Activated naive CD8-positive, alpha-beta T cell treated with anti-CD3 and anti-CD28 coated beads, Interleukin-2, amount 50 U/mL, for 24 hours (primary cell): ENCODE results near the gene ETS1.

ENCODE experiments used
- ATAC-seq: fragments of 150-1000 bp; cut with Tn5 transposase; one replicate; pipeline ENCODE4 v1.10.0; 2021
- DNase-seq: peaks from one replicate; pipeline ENCODE4 v3.0.0; 2021
- H3K27ac Mint-ChIP-seq: one replicate; pipeline ENCODE4 v1.8.0; 2021; ENCODE audit warnings: mild to moderate bottlenecking, mixed read lengths
- H3K27me3 Mint-ChIP-seq: one replicate; pipeline ENCODE4 v1.8.0; 2021; ENCODE audit warnings: mixed read lengths
- H3K36me3 Mint-ChIP-seq: one replicate; pipeline ENCODE4 v1.8.0; 2021; ENCODE audit warnings: low read depth, mixed read lengths
- H3K4me1 Mint-ChIP-seq: one replicate; pipeline ENCODE4 v1.8.0; 2021; ENCODE audit warnings: mixed read lengths
- H3K4me3 Mint-ChIP-seq: one replicate; pipeline ENCODE4 v1.8.0; 2021; ENCODE audit warnings: mild to moderate bottlenecking, moderate library complexity, mixed read lengths
- H3K9me3 Mint-ChIP-seq: one replicate; pipeline ENCODE4 v1.8.0; 2021; ENCODE audit warnings: mixed read lengths

Gene ETS1

DNA sequence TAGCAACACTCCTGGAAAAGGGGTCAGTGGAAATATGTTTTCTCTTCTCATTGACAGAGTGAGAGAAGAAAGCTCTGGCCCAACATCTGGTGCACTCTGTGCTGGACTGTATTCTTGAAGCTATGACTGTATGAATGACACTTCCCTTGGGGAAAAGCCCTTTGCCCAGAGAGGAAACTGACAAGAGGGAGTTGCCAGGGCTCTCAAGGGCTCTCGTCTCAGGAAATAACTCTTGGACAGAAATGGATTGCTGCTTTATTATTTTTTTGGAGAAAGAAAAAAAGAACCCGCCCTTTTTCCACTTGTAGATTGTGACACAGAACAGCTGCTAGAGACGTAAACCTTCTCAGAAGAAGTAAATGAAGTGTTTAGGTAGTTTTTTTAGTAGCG is 11.4 kb downstream of the ETS1 start:
- no peak for DNase-seq
- Mint-ChIP-seq H3K27me3 (no peaks in the 10 kb centered on the region), H3K36me3 (no peaks in the 10 kb centered on the region), H3K4me3 (no peak overlapping the region), H3K9me3 (no peaks in the 10 kb centered on the region), H3K27ac (no peak overlapping the region), H3K4me1 (peaks cover 59% of the 10 kb centered on the region)
- no peak for ATAC-seq

DNA sequence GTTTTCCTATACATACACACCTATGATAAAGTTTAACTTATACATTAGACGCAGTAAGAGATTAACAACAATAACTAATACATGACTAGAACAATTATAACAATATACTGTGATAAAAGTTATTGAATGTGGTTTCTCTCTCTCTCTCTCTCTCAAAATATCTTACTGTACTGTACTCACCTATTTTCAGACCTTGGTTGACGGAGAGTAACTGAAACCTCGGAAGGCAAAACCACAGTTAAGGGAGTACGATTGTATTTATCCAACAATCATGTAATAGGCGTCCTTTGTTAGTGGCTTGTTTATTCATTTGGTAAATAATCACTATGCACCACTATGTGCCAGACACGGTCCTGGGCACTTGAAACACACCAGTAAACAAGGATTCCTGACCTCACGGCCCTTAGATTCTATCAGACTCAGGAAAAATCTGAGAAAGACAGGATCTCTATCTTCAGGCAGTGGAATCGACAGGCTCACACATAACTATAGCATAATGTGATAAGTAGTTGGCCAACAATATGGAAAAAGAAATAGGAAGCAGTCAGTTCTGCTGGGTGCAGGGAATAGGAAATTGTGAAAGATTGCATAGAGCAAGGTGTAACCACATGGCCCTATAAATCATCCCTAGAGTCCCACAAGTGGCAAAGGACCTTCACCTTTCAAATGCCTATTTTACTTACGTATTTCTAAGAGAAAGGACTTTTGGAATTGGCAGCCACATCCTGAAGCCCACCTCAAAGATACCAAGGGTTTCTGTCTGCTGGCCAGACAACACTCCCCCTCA is 12.0 kb downstream of the ETS1 start:
- DNase-seq (no peak), ATAC-seq (no peak)
- H3K27ac Mint-ChIP-seq, result peak overlapping the region; percentile 26
- H3K27me3 Mint-ChIP-seq, result no peaks in the 10 kb centered on the region
- peaks cover 53% of the 10 kb centered on the region for H3K4me1 Mint-ChIP-seq
- no peaks in the 10 kb centered on the region for H3K9me3 Mint-ChIP-seq
- no peaks in the 10 kb centered on the region for H3K36me3 Mint-ChIP-seq
- no peak overlapping the region for H3K4me3 Mint-ChIP-seq

DNA sequence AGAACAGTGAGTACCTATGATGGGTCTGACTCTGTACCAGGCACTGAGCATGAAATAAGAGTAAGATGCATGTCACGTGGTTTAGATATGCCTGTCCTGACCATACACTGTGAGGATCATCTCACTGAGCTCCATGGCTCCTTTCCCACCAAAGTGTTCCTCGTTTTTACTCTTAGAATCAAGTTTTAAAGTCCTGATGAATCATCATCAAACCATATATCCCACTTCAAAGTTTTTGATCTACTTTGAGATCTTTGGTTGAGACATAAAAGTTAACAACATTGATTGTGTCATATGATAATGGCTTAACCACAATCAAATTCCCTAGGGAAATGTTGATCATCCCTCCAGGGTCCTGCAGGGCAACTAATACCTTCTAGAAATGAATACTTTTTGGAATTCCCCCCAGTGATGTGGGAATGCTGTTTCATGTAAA is 12.8 kb downstream of the ETS1 start:
- Mint-ChIP-seq H3K27me3 (no peaks in the 10 kb centered on the region), H3K4me3 (no peak overlapping the region), H3K27ac (peak overlapping the region; percentile 26), H3K36me3 (no peaks in the 10 kb centered on the region), H3K4me1 (peaks cover 47% of the 10 kb centered on the region), H3K9me3 (no peaks in the 10 kb centered on the region)
- DNase-seq (no peak), ATAC-seq (peak; percentile 78)

DNA sequence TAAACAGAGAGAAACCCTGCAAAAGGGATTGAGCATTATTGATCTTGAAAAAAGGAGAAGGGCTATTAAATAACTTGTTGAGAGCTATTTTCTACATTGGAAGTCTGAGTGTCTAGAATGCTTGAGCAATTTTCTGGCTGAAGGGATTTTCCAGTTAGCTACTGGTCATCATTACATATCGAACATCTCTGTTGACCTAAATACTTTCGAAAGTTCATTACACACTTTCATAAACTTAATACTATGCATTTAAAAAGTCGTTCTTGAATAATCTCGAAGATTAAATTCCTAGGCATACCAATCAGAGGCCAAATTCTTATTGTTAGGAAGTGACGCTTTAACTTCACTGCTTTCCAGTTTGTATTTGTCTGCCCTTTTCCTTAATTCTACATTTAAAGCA is 13.7 kb downstream of the ETS1 start:
- DNase-seq (no peak), ATAC-seq (no peak)
- peaks cover 46% of the 10 kb centered on the region for H3K4me1 Mint-ChIP-seq
- no peaks in the 10 kb centered on the region for H3K27me3 Mint-ChIP-seq
- no peak overlapping the region for H3K4me3 Mint-ChIP-seq
- no peak overlapping the region for H3K27ac Mint-ChIP-seq
- H3K36me3 Mint-ChIP-seq, result no peaks in the 10 kb centered on the region
- no peaks in the 10 kb centered on the region for H3K9me3 Mint-ChIP-seq

DNA sequence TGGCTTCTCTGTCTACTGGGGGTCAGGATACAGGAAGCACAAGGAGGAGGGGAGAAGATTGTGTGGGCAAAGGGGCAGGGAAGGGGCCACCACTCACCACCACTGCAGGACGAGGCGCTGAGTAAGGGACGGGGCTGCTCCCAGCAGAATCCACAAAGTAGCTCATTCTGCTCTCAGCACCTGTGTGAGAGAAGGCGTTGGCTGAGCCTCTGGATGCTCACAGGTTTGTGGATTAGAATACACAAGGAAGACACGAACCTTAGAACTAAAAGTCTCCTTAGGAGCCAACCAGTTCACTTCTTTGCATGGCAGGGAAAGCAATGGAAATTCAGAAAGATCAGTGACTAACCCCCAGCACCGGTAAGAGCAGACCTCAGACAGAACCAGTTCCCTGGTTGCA is 14.4 kb downstream of the ETS1 start:
- no peaks in the 10 kb centered on the region for H3K9me3 Mint-ChIP-seq
- no peaks in the 10 kb centered on the region for H3K36me3 Mint-ChIP-seq
- no peak for ATAC-seq
- no peak overlapping the region for H3K27ac Mint-ChIP-seq
- peaks cover 53% of the 10 kb centered on the region for H3K4me1 Mint-ChIP-seq
- no peak overlapping the region for H3K4me3 Mint-ChIP-seq
- DNase-seq, result no peak
- H3K27me3 Mint-ChIP-seq, result no peaks in the 10 kb centered on the region

DNA sequence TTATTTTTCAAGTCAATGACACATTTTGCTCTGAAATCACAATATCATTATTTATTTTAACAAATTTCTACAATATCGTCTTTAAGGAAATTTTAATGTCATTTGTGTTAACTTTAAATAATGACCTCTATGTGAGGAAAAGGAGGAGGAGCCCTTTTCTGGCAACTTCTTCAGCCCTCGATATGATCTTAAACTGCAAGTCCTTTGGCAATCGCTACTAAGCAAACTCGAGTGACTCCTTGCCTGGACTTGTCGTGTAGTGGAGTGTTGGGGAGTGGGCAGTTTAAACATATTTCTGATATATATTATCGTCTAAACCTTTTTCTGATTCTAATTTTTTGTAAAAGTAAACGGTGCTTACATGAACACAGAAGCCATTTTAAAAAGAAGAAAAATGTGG is 16.7 kb downstream of the ETS1 start:
- DNase-seq (no peak), ATAC-seq (no peak)
- Mint-ChIP-seq H3K4me1 (peaks cover 48% of the 10 kb centered on the region), H3K27me3 (no peaks in the 10 kb centered on the region), H3K36me3 (no peaks in the 10 kb centered on the region), H3K27ac (no peak overlapping the region), H3K9me3 (no peaks in the 10 kb centered on the region), H3K4me3 (no peak overlapping the region)

DNA sequence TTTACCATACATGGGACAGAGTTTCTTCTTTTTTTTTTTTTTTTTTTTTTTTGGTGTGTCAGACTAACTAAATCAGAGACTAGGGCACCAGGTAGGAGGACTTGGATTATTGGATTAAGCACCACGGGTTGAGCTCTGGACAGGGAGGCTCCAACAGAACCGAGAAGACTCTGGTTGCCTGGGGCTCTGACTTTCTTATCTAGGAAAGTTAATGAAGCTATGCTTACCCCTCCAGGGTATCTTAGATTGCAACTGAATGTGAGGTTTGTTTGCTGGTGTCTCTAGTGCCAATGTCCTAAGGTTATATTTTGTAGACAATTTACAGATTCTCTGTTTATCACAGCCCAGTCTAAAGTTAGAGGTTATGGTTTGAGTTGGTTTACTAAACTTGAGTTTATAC is 18.1 kb downstream of the ETS1 start:
- Mint-ChIP-seq H3K4me1 (peaks cover 35% of the 10 kb centered on the region), H3K9me3 (no peaks in the 10 kb centered on the region), H3K36me3 (no peaks in the 10 kb centered on the region), H3K27me3 (no peaks in the 10 kb centered on the region), H3K27ac (no peak overlapping the region), H3K4me3 (no peak overlapping the region)
- ATAC-seq (no peak), DNase-seq (no peak)

DNA sequence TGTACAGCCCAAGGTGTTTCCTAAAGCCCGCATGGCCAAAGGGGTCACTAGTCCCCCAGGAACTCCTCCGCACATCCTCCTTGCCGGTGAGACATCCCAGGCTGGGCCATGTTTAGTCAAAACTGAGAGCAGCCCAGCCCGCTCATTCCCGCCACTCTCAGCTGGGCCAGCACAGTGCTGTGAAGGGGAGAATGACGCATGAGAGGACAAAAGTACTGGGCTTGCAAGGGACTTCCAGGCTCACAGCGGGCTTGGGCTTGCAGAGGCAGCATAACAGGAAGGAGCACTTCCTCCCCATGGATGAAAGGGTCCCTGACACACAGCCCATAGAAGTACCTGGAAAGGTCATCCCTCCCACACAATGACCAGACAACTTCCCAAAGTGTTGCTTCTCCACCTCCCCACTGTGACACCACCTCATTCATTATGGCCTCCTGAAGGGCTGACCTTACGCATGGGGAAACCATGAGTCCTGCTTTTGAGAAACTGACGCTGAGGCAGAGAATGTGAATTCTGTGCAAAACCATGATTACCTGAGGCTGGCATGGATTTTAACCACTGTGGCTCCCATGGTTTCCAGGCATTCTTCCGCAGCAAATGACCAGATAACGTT is 19.1 kb downstream of the ETS1 start:
- H3K4me3 Mint-ChIP-seq, result no peak overlapping the region
- peak; percentile 86 for ATAC-seq
- peak overlapping the region; percentile 28 for H3K27ac Mint-ChIP-seq

DNA sequence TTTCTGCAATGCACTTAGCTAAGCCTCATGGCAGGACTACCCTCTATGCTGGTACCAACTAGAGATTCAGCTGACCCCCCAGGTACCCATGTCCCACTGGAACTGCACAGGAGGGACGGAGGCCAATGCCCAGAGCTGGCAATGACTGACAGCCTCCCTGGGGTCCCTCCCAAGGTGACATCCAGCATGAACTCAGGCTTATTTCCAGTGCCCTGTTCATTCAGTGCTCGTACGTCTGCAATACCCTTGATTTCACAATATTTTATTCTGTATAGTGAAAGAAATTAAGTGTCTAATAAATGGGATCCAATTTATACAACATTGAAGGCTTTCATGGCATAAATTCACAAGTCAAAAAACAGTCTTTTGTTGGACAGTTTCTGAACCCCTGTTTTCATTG is 20.2 kb downstream of the ETS1 start:
- Mint-ChIP-seq H3K4me1 (peaks cover 34% of the 10 kb centered on the region), H3K4me3 (no peak overlapping the region), H3K27ac (no peak overlapping the region), H3K36me3 (no peaks in the 10 kb centered on the region), H3K9me3 (no peaks in the 10 kb centered on the region), H3K27me3 (no peaks in the 10 kb centered on the region)
- ATAC-seq (no peak), DNase-seq (no peak)

More for the DNA sequence above, 19.1 kb downstream of the ETS1 start:
- DNase-seq, result peak; percentile 44
- no peaks in the 10 kb centered on the region for H3K36me3 Mint-ChIP-seq
- H3K27me3 Mint-ChIP-seq, result no peaks in the 10 kb centered on the region
- H3K4me1 Mint-ChIP-seq, result peaks cover 39% of the 10 kb centered on the region
- no peaks in the 10 kb centered on the region for H3K9me3 Mint-ChIP-seq

DNA sequence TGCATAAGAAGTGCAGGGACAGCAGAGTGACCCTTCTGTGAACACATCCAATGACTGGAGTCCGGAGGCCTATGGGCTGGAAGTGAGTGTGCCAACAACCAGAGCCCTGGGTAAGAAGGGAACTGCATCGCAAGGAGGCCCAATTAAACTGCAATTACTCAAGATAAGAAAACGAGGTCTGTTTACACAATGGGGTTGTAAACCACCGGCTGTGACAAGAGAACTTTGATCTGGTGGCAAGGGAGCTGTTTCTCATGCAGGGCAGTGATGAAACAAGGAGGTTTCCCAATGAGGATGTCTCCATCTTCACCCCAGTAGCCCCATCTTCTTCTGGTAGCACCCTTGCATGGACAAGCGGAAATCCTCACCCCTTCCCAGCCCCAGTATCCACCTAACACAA is 21.5 kb downstream of the ETS1 start:
- H3K36me3 Mint-ChIP-seq, result no peaks in the 10 kb centered on the region
- no peak for ATAC-seq
- DNase-seq, result no peak

DNA sequence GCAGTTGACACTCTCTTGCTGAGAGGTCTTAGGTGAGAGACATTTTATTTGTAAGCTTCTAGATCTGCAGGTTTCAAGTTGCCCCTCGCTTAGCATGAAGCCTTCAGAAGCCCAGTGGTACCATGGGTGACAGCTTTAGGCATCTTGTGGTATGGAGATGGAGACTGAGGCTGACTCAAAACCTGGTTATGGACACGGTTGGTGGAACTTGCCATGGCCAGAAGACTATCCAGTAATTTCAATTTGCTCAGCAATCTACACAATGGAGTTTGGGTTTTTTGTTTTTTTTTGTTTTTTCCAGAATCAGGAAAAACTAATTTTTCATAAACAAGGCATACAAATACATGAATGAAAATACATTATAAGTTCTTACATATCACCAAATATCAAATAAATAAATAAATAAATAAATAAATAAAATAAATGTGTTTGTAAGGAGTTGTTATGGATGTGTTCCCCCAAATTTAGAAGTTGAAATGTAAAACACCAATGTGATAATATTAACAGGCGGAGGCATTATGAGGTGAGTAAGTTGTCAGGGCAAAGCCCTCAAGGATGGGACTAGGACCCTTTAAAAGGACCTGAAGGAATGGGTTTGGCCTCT is 22.6 kb downstream of the ETS1 start:
- peaks cover 42% of the 10 kb centered on the region for H3K4me1 Mint-ChIP-seq
- H3K9me3 Mint-ChIP-seq, result no peaks in the 10 kb centered on the region
- no peak overlapping the region for H3K4me3 Mint-ChIP-seq
- no peaks in the 10 kb centered on the region for H3K27me3 Mint-ChIP-seq
- ATAC-seq, result no peak
- DNase-seq, result no peak
- no peak overlapping the region for H3K27ac Mint-ChIP-seq
- no peaks in the 10 kb centered on the region for H3K36me3 Mint-ChIP-seq

More for the DNA sequence above, 21.5 kb downstream of the ETS1 start:
- Mint-ChIP-seq H3K27me3 (no peaks in the 10 kb centered on the region), H3K9me3 (no peaks in the 10 kb centered on the region), H3K4me3 (no peak overlapping the region), H3K27ac (no peak overlapping the region), H3K4me1 (peaks cover 37% of the 10 kb centered on the region)

DNA sequence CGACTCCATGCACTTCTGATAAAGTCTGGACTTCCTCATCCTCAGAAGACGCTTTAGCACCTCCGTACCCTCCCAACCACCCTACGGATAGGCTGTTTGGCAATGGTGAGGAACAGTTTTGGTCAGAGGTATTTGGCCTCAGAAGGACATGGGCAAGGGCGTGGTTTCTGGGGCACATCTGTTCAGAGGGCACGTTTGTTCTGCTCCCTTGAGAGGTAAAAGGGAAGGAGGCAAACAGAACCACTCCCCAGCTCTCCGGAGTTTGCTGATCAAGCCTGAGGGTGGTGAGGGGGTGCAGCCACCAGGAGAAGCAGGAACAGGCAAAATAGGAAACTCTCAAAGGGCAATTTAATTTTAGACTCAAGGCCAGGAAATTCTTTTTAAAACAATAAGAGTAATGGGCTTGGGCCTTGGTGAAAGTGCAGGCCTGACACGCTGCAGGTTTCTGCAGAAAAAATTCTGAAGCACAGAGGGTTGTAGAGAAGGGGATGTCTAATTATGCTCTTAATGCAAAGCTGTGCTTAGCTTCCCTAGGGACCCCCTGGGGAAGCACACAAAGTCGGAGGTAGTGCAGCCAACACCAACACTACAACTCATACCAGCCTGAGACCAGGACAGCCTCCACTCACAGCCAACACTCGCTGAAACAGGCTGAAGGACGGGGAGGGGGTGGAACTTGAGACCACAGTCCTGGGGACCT is 23.3 kb downstream of the ETS1 start:
- Mint-ChIP-seq H3K4me1 (peaks cover 44% of the 10 kb centered on the region), H3K27ac (no peak overlapping the region), H3K27me3 (no peaks in the 10 kb centered on the region), H3K4me3 (no peak overlapping the region), H3K36me3 (no peaks in the 10 kb centered on the region), H3K9me3 (no peaks in the 10 kb centered on the region)
- DNase-seq, result no peak
- ATAC-seq, result no peak

DNA sequence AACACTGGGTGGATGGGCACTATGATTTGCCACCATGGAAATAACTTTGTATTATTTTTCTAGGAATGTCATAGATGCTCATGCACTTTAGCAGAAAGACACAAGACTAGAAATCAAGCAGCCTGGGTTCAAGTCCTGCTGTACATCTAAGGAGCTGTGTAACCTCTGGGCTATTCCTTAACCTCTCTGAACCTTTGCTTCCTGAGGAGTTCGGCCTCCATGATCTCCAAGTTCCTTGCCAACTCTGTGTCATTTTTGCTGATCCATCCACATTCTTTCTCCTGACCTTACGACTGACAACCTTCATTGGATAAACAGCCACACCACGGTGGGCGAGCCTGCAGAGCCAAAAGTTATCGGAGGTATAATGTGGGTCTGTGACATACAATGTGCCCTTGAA is 24.1 kb downstream of the ETS1 start:
- DNase-seq, result no peak
- Mint-ChIP-seq H3K27ac (no peak overlapping the region), H3K27me3 (no peaks in the 10 kb centered on the region), H3K9me3 (no peaks in the 10 kb centered on the region), H3K4me3 (no peak overlapping the region), H3K36me3 (no peaks in the 10 kb centered on the region), H3K4me1 (peaks cover 39% of the 10 kb centered on the region)
- ATAC-seq, result no peak

DNA sequence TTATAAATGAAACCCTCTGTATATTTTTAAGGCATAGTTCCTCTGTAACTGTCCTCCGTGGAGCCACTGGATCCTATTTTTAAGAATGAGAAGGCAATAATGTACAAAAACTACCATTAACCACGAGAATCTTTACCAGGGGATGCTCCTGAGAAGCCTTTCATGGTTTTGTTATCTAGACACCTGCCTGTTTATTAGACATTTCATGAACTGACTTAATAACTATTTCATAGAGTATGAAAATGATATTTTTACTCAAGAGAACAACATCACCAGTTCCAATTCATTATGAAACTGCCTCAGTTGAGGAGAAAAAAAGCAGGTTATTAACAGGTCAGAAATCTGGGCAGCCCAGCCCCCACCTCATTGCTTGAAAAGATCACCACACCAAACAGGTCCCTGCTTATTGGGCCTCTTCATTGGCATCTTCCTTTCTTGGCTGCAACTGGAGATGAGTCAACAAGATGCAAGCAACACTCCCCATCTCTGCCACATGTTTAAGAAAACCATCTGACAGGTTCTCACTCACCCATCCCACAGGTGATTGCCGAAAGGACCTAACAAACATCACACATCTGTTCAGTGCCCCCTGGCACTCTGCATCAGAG is 27.8 kb downstream of the ETS1 start:
- Mint-ChIP-seq H3K4me3 (no peak overlapping the region), H3K27ac (no peak overlapping the region), H3K36me3 (no peaks in the 10 kb centered on the region), H3K4me1 (peaks cover 29% of the 10 kb centered on the region), H3K27me3 (no peaks in the 10 kb centered on the region), H3K9me3 (no peaks in the 10 kb centered on the region)
- peak; percentile 40 for ATAC-seq
- DNase-seq, result no peak
